Gastrocnemius medialis (tissue), 4 donors: Measurements from ENCODE around the gene FGF14. TPM values are rescaled to one million over a fixed set of nuclear protein-coding genes. Genes with fewer than 3 reads are reported as not detected.

ENCODE experiments used
- ATAC-seq, 2 donors: fragments of 150-250 bp; one replicate each; pipeline ENCODE4 v1.9.1; 2016
- DNase-seq, 2 donors: peaks; one replicate each; pipeline ENCODE4 v3.0.0-alpha.2; 2019
- H3K27ac ChIP-seq, 4 donors: fragments of 200-600 bp; sonication (generic); 1 replicate in 1 of 4; 2 replicates in 3 of 4; pipeline ENCODE4 v1.5.1; 2016 to 2018; ENCODE audit warnings: mild to moderate bottlenecking in 2 of 4, moderate library complexity in 1 of 4
- H3K27me3 ChIP-seq, 3 donors: fragments of 200-600 bp; sonication (generic) in 2 of 3; 1 replicate in 1 of 3; 2 replicates in 2 of 3; pipeline versions ENCODE4 v1.5.1 to v1.6.0; 2016 to 2019; ENCODE audit warnings: mild to moderate bottlenecking in 1 of 3, moderate library complexity in 1 of 3
- H3K36me3 ChIP-seq, 2 donors: fragments of 200-600 bp; sonication (generic) in 1 of 2; one replicate each; pipeline ENCODE4 v1.5.1; 2017 to 2018
- H3K4me1 ChIP-seq, 2 donors: fragments of 200-600 bp; sonication (generic) in 1 of 2; one replicate each; pipeline ENCODE4 v1.5.1; 2016 to 2017; ENCODE audit warnings: mild to moderate bottlenecking in 2 of 2
- H3K4me3 ChIP-seq, 4 donors: fragments of 200-600 bp; sonication (generic) in 3 of 4; 1 replicate in 1 of 4; 2 replicates in 3 of 4; pipeline ENCODE4 v1.5.1; 2016 to 2019; ENCODE audit warnings: mild to moderate bottlenecking in 2 of 4
- H3K9me3 ChIP-seq, 3 donors: fragments of 200-600 bp; sonication (generic) in 2 of 3; 1 replicate in 1 of 3; 2 replicates in 2 of 3; pipeline ENCODE4 v1.5.1; 2016 to 2019
- POLR2A ChIP-seq, 2 donors: fragments of 450-650 bp; IDR thresholded peaks; one replicate each; pipeline ENCODE4 v1.6.1; 2017; ENCODE audit warnings: antibody characterized with exemption in 2 of 2, mild to moderate bottlenecking in 2 of 2, moderate library complexity in 2 of 2
- in situ Hi-C, 4 donors: fragments of 200-750 bp; cut with MboI; loops; one replicate each; pipeline versions ENCODE4 v1.15.0 to v1.8.0; 2017; ENCODE audit warnings: low sequenced_read_pairs in 4 of 4
- intact Hi-C: fragments of 100-400 bp; cut with DNase I; formaldehyde crosslinking; loops from one replicate; pipeline ENCODE4 v1.15.1; 2023; ENCODE audit warnings: low total_unique reads
- total RNA-seq, 4 donors: library from RNA; depleted of rRNA; stranded (reverse); fragments of >200 nt; gene quantifications; one replicate each; pipeline versions ENCODE4 v1.1.0 to v1.2.3, GENCODE V29; 2016
- TF ChIP-seq, protein P1 (sequence below), 5 experiments: fragments of 450-650 bp in 3 of 5; fragments of 200-600 bp in 2 of 5; sonication (generic) in 2 of 5; IDR thresholded peaks in 4 of 5; conservative IDR thresholded peaks in 1 of 5; 1 replicate in 4 of 5; 2 replicates in 1 of 5; pipeline ENCODE4 v1.5.1; 2016 to 2019; ENCODE audit warnings: antibody characterized with exemption in 5 of 5, mild to moderate bottlenecking in 3 of 5, moderate library complexity in 3 of 5

FGF14 gene
- total RNA-seq, 4 donors from 2014 or later = 0.02 TPM; not detected in 3

DNA sequence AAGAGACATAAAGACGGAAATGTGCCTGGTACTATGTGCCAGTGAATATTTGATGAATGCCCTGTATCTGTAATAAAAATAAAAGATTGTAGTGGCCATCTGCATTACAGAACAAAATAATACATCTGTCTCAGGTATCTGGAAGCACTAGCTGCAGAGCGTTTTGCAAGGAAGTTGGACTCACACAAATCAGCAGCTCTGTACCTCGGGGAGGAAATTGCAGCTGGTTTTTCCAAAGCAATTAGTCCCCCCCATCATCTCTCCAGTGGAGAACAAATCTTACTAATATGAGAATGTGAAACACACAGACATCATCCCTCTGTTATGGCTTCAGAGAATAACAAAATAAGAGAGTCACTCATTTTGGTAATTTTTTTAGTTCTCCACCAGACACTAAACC is 704.1 kb downstream of the FGF14 start:
- no peaks in the 10 kb centered on the region for H3K36me3 ChIP-seq
- no peaks in the 10 kb centered on the region for H3K4me1 ChIP-seq
- in situ Hi-C loops (no loop called here), intact Hi-C loops (loop anchor here (10.0 kb wide), 1 partner anchor 173 kb away; no protein-coding TSS in a partner anchor)
- ATAC-seq = peak in 1 of 2 donors; percentile 23
- peak overlapping the region in 2 of 4 donors; percentile 17 to 23 for H3K27ac ChIP-seq
- no peak overlapping the region for H3K4me3 ChIP-seq
- peak in 1 of 2 donors; percentile 16 for DNase-seq
- H3K27me3 ChIP-seq = no peaks in the 10 kb centered on the region
- TF ChIP-seq, protein P1, sequence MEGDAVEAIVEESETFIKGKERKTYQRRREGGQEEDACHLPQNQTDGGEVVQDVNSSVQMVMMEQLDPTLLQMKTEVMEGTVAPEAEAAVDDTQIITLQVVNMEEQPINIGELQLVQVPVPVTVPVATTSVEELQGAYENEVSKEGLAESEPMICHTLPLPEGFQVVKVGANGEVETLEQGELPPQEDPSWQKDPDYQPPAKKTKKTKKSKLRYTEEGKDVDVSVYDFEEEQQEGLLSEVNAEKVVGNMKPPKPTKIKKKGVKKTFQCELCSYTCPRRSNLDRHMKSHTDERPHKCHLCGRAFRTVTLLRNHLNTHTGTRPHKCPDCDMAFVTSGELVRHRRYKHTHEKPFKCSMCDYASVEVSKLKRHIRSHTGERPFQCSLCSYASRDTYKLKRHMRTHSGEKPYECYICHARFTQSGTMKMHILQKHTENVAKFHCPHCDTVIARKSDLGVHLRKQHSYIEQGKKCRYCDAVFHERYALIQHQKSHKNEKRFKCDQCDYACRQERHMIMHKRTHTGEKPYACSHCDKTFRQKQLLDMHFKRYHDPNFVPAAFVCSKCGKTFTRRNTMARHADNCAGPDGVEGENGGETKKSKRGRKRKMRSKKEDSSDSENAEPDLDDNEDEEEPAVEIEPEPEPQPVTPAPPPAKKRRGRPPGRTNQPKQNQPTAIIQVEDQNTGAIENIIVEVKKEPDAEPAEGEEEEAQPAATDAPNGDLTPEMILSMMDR (IDR thresholded peaks at IDR 0.05 in 4 of 5, conservative IDR thresholded peaks at IDR 0.05 in 1 of 5) = no peak
- no peak for TF ChIP-seq POLR2A (IDR thresholded peaks at IDR 0.05)
- H3K9me3 ChIP-seq = no peaks in the 10 kb centered on the region

- peak; percentile 25 to 59 for DNase-seq
Measured at GRCh38 chr13:101695870-101696516, 705.9 kb downstream of the FGF14 start.

DNA sequence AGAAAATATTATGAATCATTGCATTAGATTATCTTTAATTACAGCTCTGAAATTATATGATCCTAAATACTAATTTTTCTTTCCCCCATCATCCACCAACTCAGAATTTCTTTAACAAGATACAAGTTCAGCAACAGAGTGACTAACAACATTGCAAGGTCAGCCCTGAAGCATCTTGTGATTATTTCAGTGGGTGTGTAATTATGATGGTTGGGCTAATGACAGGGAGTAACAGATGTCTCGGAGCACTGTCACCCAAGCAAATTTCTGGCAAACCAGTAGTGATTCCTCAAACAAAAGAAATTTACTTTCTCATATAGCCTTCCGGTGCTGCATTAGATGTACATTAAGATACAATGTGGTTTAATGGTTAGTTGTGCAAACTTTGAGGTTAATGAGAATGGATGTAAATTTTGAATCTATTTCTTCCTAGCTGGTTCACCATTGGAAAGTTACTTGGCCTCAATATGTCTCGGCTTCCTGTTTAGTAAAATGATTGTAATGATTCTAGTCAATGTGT is 710.4 kb downstream of the FGF14 start:
- ATAC-seq (no peak), DNase-seq (no peak)
- TF ChIP-seq, protein P1 (IDR thresholded peaks at IDR 0.05 in 4 of 5, conservative IDR thresholded peaks at IDR 0.05 in 1 of 5) = no peak
- no peak for TF ChIP-seq POLR2A (IDR thresholded peaks at IDR 0.05)
- H3K36me3 ChIP-seq = no peaks in the 10 kb centered on the region
- intact Hi-C loops (loop anchor here (10.0 kb wide), 1 partner anchor 167 kb away; no protein-coding TSS in a partner anchor), in situ Hi-C loops (no loop called here)
- H3K4me1 ChIP-seq = no peaks in the 10 kb centered on the region
- H3K9me3 ChIP-seq = no peaks in the 10 kb centered on the region
- no peak overlapping the region for H3K4me3 ChIP-seq
- no peak overlapping the region for H3K27ac ChIP-seq
- no peaks in the 10 kb centered on the region for H3K27me3 ChIP-seq

More at GRCh38 chr13:101695870-101696516, 705.9 kb downstream of the FGF14 start:
- Histone ChIP-seq H3K36me3 (no peaks in the 10 kb centered on the region), H3K27me3 (no peaks in the 10 kb centered on the region), H3K27ac (peak overlapping the region in 3 of 4 donors; percentile 46 to 57 (median 50)), H3K4me3 (no peak overlapping the region), H3K4me1 (no peaks in the 10 kb centered on the region), H3K9me3 (no peaks in the 10 kb centered on the region)
- no peak for TF ChIP-seq POLR2A (IDR thresholded peaks at IDR 0.05)
- TF ChIP-seq, protein P1 (IDR thresholded peaks at IDR 0.05 in 4 of 5, conservative IDR thresholded peaks at IDR 0.05 in 1 of 5) = no peak
- intact Hi-C loops (loop anchor here (10.0 kb wide), 1 partner anchor 171 kb away; no protein-coding TSS in a partner anchor), in situ Hi-C loops (no loop called here)
- peak; percentile 53 to 77 for ATAC-seq

DNA sequence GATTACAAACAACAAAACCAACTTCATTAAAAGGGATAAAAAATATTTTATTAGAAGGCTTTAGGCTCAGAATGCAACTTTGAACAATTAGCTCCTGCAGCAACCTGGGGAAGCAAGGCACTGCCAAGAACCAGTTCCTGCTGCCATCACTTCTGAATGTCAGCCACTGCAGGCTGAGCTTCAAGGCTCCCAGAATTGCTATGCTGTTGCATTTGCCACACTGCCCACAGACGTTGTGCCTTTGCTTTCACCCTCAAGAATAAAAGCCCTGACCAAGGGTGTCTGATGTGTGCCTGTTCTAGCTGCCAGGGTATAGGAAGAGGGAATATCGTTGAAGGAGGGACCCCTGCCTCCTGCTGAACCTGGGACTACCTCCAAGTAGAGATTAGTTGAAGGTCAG is 711.0 kb downstream of the FGF14 start:
- TF ChIP-seq POLR2A (IDR thresholded peaks at IDR 0.05) = no peak
- TF ChIP-seq, protein P1 (IDR thresholded peaks at IDR 0.05 in 4 of 5, conservative IDR thresholded peaks at IDR 0.05 in 1 of 5) = no peak
- ATAC-seq = no peak
- no peak overlapping the region for H3K27ac ChIP-seq
- H3K36me3 ChIP-seq = no peaks in the 10 kb centered on the region
- H3K4me3 ChIP-seq = no peak overlapping the region
- in situ Hi-C loops = no loop called here
- no peaks in the 10 kb centered on the region for H3K9me3 ChIP-seq
- no peaks in the 10 kb centered on the region for H3K27me3 ChIP-seq
- intact Hi-C loops = loop anchor here (10.0 kb wide), 1 partner anchor 166 kb away; no protein-coding TSS in a partner anchor
- no peaks in the 10 kb centered on the region for H3K4me1 ChIP-seq
- DNase-seq = no peak
